Stimulated activated CD4-positive, alpha-beta T cell treated with anti-CD3 and anti-CD28 coated beads, Interleukin-1b, Interleukin-23, amount 100 ng/mL, for 48 hours (primary cell): ENCODE measurements around the gene ZNF625.

Source experiments
- DNase-seq: peaks from one replicate; pipeline ENCODE4 v3.0.0-alpha.2; 2020

ZNF625 gene

GRCh38 chr19:12156223-12157058, at the start of gene ZNF625:
Gene ZNF625 (minus strand): TSS chr19:12156734. CDS start chr19:12156558, 176 bp downstream.
- DNase-seq, result peak; percentile 51

DNA sequence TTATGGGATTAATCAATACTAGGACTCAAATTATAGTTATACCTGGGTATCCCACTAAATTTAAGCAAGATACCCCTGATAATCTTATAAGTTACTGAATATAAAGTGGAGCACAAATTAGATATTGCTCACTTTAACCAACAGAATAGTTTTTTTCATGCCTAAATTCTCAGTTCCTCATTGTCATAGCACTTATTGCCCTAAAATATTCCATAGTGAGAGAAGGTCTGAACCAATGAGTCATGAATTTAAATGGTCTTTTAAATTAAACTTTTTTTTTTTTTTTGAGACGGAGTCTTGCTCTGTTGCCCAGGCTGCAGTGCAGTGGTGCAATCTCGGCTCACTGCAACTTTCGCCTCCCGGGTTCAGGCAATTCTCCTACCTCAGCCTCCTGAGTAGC, 48.8 kb upstream of the ZNF625 start:
- no peak for DNase-seq

DNA sequence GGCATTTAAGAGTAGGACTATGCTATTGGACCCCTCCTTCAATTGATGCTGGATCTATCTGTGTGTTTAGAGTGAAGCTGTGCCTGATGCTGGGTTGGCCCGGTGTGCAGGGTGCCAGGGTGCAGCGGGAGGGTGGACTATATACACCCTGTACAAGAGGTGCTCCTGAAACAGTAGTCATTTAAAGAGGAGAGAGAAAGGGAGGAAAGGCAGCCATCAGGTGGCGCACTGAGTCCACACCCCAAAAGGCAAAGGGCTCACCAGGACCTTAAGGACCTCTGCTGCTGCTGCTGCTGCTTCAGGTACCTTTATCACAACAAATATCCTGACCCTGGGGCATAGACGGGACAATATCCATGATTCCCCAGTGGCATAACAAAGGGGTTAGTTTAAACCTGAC, 45.7 kb upstream of the ZNF625 start:
- DNase-seq, result peak; percentile 56

GRCh38 chr19:12199757-12200419, 43.4 kb upstream of the ZNF625 start:
- no peak for DNase-seq

- no peak for DNase-seq
Observed at GRCh38 chr19:12198136-12198535, 41.6 kb upstream of the ZNF625 start.

DNA sequence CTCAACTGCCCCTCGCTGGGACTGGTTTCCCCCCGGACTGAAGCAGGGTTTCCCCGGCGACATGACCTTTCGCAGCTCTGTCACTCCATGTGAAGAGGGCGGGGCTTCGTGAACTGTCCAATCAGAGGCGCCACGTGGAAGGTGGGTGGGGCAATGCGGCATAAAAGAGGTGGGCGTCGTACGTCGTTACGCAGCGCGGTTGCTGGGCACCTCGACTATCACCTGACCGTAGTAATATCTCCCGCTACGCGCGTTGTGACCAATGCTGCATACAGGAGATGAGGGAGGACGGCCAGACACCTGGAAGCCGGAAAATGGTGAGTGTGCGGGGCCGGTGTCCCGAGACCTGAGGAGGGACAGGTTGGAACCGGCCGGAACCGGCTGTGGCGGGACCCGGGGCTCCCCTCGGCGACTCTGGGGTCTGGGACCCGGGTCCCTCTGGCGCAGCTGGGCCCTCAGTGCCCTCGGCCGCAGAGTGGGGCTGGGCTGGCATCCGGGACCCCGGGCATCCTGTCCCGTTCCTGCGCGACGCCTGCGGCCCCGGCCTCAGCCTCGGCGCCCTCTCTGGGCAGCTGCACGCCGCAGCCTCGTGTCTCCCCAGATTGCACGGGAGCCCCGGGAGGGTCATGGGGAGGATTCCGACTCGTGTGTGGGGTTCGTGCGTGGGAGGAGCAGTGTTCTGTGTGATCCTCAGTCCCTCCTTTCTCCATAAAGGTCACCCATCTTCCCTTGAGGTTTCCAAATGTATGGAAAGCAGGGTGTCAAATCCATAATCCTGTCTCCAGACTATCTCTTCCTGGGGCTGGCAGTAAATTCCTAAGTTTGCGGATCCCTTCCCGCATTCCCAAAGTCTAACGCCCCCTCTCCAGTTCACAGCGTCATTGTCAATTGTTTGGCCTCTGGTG, 38.5 kb upstream of the ZNF625 start:
- DNase-seq, result peak; percentile 85

GRCh38 chr19:12187625-12188024, 31.1 kb upstream of the ZNF625 start:
- no peak for DNase-seq

DNA sequence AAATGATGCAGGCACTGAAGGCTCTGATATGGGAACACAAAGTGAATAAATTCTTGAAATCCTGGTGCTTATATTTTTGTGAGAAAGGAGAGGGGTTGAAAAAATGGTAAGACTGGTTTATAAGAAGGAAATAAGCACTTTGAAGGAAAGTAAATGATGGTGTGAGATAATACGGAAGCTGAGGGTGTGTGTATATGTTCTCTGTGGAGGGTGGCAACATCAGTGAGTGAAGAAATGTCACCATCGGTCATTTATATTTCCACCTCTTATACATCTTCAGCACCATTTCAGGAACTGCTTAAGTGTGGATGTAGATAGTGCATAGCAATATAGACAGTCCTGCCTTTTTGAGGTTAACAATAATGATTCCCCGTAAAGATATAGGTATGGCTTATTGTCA, 23.8 kb upstream of the ZNF625 start:
- DNase-seq, result no peak

DNA sequence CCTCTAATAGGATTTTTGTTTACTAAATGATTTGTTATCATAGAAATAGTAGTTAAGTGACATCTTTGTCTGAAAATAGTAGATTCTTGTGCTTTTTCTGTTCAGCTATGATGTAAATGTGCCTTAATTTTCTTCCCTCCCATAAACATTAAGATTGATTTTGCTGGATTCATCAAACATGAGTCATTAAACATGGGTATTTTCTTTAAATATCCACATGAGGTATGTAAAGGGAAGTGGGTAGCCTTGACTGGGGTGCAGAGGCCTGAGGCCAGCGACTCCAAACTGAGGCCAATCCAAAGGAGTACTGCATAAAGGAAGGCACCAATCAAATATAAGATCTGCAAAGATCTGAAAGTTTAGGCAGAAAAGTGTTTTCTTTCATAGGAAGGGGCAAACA, 10.1 kb upstream of the ZNF625 start:
- DNase-seq, result no peak

DNA sequence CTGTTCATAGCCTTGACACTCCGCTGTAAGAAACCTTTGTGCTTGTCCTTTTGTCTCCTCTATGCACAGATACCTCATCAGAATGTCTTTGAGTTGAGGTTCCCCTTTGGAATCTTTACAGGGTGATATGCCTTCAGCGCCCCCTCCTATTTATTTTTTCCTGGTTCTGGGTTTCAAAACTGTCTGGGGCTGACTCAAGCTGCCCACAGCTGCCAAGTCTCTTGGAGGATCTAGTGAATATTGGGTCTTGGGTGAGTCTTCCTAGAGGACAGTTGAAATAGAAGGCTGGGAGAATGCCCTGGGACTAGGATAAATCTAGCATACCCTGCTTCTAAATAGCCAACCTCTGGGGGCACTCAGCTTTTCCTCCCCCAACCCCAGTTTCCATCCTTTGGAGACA, 7.3 kb upstream of the ZNF625 start:
- DNase-seq, result no peak

DNA sequence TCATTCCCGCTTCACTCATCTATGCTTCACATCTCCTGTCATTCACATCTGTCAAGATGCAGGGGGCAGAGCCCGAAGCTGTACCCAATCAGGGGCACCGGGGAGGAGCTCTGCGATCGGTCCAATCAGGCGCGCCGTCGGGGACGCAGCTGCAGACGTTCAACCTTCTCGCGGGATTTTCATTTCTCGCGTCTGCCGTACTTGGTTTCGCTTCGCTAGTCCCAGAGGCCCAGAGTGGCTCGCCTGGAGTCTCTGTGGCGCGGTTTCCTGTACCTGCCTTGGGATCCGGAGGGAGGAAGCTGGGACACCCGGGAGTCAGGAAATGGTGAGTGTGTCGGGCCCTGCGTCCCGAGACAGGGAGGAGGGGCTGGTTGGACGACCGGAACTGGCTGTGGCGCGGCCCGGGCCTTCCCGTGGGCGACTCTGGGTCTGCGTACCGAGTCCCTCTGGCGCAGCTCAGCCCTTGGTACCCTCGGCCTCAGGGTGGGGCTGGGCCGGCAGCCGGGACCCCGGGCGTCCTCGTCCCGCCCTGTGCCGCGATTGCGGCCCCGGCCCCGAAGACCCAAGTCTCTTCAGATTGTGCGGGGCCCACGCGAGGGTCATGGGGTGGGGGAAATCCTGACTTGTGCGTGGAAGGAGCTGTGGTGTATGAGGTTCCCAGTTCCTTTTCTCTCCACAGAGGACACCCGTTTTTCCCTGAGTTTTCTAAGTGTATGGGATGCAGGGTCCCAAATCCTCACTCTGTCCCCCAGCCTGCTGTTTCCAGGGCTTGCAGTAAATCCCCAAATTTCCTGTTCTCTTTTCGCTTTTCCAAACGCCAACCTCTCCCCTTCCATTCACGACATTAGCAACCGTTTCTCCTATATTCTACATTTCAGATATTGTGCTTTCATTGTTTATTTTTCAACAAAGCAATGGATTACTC, 6.6 kb upstream of the ZNF625 start, which contains the start of gene ZNF136:
Gene ZNF136, plus strand, starts transcription at position 215 of the 925 bp plus-strand sequence. Its CDS starts 108 bp downstream, at position 323.
- DNase-seq, result peak; percentile 95

DNA sequence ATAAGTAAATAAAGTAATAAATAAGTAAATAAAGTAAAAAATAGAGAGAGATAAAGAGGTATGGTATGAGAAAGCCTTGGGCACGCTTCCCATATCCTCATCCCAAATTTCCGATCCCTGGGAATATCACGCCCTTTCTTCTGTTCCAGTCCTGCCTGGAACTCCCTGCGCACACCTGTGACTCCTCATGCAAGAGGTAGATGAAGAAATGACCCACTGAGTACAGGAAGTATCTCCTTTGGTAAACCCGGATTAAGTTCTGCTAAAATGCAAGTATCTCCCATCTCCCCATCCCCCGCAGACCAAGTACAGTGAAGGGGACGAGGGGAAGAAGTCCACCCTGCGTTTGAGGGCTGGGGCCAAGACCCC, 6.0 kb upstream of the ZNF625 start:
- DNase-seq, result no peak

DNA sequence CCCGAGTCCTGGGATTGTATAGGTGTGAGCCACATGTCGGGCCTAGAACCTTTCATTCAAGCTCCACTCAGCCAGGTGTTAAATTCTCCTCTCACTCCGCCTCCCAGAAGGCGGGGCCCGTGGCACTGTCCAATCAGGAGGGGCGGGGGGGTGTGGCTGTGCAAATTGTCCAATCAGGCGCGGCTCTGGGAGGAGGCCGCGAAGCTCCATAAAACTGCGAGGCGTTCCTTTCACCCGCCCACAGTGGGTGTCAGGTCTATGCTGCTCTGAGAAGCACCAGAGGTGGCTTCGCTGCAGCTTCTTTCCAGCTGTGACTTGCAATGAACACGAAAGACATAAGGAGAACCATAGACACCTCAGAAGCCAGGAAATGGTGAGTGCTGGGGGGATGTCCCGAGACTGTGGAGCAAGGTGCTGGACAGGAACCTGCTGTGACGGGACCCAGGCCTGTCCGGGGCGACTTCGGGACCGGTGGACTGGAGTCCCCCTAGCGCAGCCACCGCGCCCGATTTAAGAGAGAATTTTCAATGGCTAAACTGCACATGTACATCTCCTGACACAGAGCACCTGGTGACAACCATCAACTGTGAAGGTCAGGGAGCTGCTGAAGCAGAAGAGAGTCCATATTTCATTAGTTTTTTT, 3.4 kb upstream of the ZNF625 start:
- DNase-seq, result peak; percentile 23

GRCh38 chr19:12155324-12155860, 1.1 kb downstream of the ZNF625 start:
- no peak for DNase-seq

DNA sequence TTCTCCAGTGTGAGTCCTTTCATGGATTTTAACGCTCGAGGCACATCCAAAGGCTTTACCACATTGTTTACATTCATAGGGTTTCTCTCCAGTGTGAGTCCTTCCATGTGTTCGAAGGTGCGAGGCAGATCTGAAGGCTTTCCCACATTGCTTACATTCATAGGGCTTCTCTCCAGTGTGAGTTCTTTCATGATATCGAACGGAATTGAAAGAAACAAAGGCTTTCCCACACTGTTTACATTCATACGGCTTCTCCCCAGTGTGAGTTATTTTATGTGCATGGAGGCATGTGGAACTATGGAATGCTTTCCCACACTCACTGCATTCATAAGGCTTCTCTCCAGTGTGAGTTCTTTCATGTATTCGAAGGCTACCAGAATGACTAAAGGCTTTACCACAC, 11.2 kb downstream of the ZNF625 start:
- no peak for DNase-seq

GRCh38 chr19:12141405-12141736, 15.2 kb downstream of the ZNF625 start:
- DNase-seq, result no peak

DNA sequence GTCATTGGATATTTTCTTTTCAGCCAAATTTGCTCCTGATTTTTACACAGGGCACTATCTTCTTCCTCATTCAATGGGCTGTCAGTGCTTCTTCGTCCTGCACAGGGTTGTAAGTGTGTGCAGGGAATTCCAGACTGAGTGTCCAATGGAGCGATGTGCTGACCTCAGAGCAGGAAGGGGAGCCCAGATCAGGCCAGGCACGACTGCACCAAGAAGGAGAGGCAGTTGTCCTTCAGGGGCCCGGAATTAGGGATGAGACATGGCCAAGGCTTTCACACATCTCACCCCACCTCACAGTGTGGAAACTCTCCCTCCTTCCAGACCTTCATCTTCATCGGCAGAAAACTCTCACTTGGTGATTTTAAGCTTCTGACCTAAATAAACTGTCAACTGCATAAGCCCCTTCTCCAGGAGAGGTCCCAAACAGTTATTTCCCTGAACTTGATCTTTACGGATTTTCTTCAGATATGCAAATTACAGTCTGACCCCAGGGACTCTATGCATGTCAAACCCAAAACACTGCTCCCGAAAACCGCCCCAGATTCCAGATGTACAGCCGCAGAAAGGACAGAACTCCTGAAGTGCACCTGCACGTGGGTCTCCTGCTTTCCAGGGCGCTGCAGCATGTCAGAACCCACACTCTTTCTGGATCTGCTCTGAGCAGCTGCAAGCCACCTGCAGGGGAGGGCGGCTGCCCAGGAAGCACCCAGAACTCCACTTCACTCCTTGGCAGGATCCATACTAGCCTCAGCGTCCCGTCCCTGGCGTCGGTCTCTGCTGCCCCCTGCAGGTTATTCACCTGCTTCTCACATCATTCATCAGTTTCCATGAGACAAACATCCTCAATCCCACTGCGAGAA, 15.8 kb downstream of the ZNF625 start:
- DNase-seq, result peak; percentile 85

GRCh38 chr19:12139885-12140544, 16.5 kb downstream of the ZNF625 start, which contains the start of gene ZNF20:
Gene ZNF20 (minus strand): TSS chr19:12140350. CDS start chr19:12140182, 168 bp downstream.
- DNase-seq, result peak; percentile 90

DNA sequence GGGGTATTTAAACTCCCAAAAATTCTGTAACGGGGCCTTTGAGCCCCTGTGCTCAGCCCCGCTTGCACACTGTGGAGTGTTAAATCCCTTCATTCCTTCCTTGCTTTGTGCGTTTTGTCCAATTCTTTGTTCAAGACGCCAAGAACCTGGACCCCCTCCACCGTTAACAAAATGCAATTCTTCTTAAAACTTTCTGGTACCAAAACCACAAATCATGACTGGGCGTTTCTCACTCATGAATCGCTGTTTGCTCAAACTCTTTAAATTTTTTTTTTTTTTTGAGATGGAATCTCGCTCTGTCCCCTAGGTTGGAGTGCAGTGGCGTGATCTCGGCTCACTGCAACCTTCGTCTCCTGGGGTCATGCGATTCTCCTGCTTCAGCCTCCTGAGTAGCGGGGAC, 17.3 kb downstream of the ZNF625 start:
- DNase-seq, result no peak
